HepG2 (cell line): ENCODE data around the gene TAPBP. TPM values are rescaled to one million over a fixed set of nuclear protein-coding genes. Genes with fewer than 3 reads are reported as not detected.

Source experiments
- EZH2 ChIP-seq: conservative IDR thresholded peaks from 2 replicates; pipeline ENCODE4 v1.6.1; 2012; ENCODE audit warnings: mild to moderate bottlenecking, low read depth, low read length, moderate library complexity
- HIVEP1 ChIP-seq: sonication (generic); formaldehyde crosslinking; IDR thresholded peaks from 2 replicates; pipeline ENCODE4 v1.4.0; 2020; ENCODE audit warnings: mild to moderate bottlenecking, missing genetic modification reagents
- MYC ChIP-seq: sonication (generic); formaldehyde crosslinking; IDR thresholded peaks from 2 replicates; pipeline ENCODE4 v1.9.0; 2021; ENCODE audit warnings: missing genetic modification reagents, borderline replicate concordance
- NFE2 ChIP-seq: sonication (generic); formaldehyde crosslinking; IDR thresholded peaks from 2 replicates; pipeline ENCODE4 v1.4.0; 2020; ENCODE audit warnings: missing genetic modification reagents
- RFX1 ChIP-seq: fragments of 450-650 bp; IDR thresholded peaks from 2 replicates; pipeline ENCODE4 v1.6.1; 2017
- SIX1 ChIP-seq: sonication (generic); formaldehyde crosslinking; IDR thresholded peaks from 2 replicates; pipeline ENCODE4 v1.4.0; 2020; ENCODE audit warnings: missing genetic modification reagents, borderline replicate concordance
- THYN1 ChIP-seq: sonication (generic); formaldehyde crosslinking; IDR thresholded peaks from 2 replicates; pipeline ENCODE4 v1.8.1; 2023; ENCODE audit warnings: low read depth, mild to moderate bottlenecking, moderate library complexity, missing genetic modification reagents, borderline replicate concordance
- ZNF10 ChIP-seq: sonication (generic); formaldehyde crosslinking; IDR thresholded peaks from 2 replicates; pipeline ENCODE4 v1.4.0; 2020; ENCODE audit warnings: mild to moderate bottlenecking, low read depth, missing genetic modification reagents, borderline replicate concordance
- ZNF296 ChIP-seq: sonication (generic); formaldehyde crosslinking; conservative IDR thresholded peaks from 2 replicates; pipeline ENCODE4 v1.5.0; 2020; ENCODE audit warnings: mild to moderate bottlenecking, missing genetic modification reagents
- ZNF570 ChIP-seq: sonication (generic); formaldehyde crosslinking; IDR thresholded peaks from 2 replicates; pipeline ENCODE4 v1.4.0; 2020; ENCODE audit warnings: mild to moderate bottlenecking, missing genetic modification reagents, borderline replicate concordance
- polyA plus RNA-seq, 8 experiments: library from polyadenylated mRNA; depleted of rRNA in 3 of 8; stranded (reverse) in 7 of 8; unstranded in 1 of 8; fragments of >200 nt; fragmentation: Illumina TruSeq in 4 of 8; extraction: Trizol in 4 of 8; gene quantifications; 2 replicates each; pipeline versions ENCODE4 v1.2.1 to v1.2.3, GENCODE V29; 2011 to 2016; ENCODE audit warnings: low read depth in 4 of 8, missing spikeins in 1 of 8, mixed read lengths in 1 of 8; ENCODE audit not compliant: insufficient read depth in 1 of 8
- total RNA-seq, 5 experiments: library from RNA; depleted of rRNA; stranded (reverse); fragments of >200 nt; fragmentation: Illumina TruSeq; extraction: Trizol; gene quantifications; 2 replicates each; pipeline ENCODE4 v1.2.3, GENCODE V29; 2016; ENCODE audit warnings: low read depth in 1 of 5
- TF ChIP-seq, protein P1 (sequence below): sonication (generic); formaldehyde crosslinking; IDR thresholded peaks from 2 replicates; pipeline ENCODE4 v1.5.1; 2020; ENCODE audit warnings: mild to moderate bottlenecking, missing genetic modification reagents, moderate library complexity
- TF ChIP-seq, protein P2 (sequence below): sonication (generic); formaldehyde crosslinking; IDR thresholded peaks from 2 replicates; pipeline ENCODE4 v1.5.0; 2020; ENCODE audit warnings: missing genetic modification reagents
- TF ChIP-seq, protein P3 (sequence below): sonication (generic); formaldehyde crosslinking; IDR thresholded peaks from 2 replicates; pipeline ENCODE4 v1.8.1; 2023; ENCODE audit warnings: missing genetic modification reagents, mild to moderate bottlenecking, borderline replicate concordance
- TF ChIP-seq, protein P4 (sequence below): sonication (generic); formaldehyde crosslinking; IDR thresholded peaks from 2 replicates; pipeline ENCODE4 v1.4.0; 2020; ENCODE audit warnings: mild to moderate bottlenecking, low read depth, missing genetic modification reagents
- TF ChIP-seq, protein P5 (sequence below): sonication (generic); formaldehyde crosslinking; IDR thresholded peaks from 2 replicates; pipeline ENCODE4 v1.5.1; 2020; ENCODE audit warnings: mild to moderate bottlenecking, missing genetic modification reagents, borderline replicate concordance
- TF ChIP-seq, protein P6 (sequence below): sonication (generic); formaldehyde crosslinking; IDR thresholded peaks from 2 replicates; pipeline ENCODE4 v1.8.0; 2022; ENCODE audit warnings: missing genetic modification reagents, mild to moderate bottlenecking, moderate library complexity, borderline replicate concordance

TAPBP gene
- total and polyA plus RNA-seq, 2 of the 13 experiments (the other 11 are each of a cell fraction or from before 2014, with no cell fraction given), result 27.4 to 32.3 TPM

DNA sequence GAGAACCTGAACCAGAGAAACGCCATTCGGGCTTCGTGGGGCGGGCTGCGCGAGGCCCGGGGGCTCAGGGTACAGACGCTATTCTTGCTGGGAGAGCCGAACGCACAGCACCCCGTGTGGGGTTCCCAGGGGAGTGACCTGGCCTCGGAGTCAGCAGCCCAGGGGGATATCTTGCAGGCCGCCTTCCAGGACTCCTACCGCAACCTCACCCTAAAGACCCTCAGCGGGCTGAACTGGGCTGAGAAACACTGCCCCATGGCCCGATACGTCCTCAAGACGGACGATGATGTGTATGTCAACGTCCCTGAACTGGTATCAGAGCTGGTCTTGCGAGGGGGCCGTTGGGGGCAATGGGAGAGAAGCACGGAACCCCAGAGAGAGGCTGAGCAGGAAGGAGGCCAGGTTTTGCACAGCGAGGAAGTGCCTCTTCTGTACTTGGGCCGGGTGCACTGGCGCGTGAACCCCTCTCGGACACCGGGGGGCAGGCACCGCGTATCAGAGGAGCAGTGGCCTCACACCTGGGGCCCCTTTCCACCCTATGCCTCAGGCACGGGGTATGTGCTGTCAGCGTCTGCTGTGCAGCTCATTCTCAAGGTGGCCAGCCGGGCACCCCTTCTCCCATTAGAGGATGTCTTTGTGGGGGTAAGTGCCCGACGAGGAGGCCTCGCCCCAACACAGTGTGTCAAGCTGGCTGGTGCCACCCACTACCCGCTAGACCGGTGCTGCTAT is 36.1 kb downstream of the TAPBP start (continued):
- TF ChIP-seq ZNF296 (CRISPR knock-in tag), result 0 out of 2 replicates have a peak, but pooled peaks have one; percentile 27
- TF ChIP-seq, protein P1, sequence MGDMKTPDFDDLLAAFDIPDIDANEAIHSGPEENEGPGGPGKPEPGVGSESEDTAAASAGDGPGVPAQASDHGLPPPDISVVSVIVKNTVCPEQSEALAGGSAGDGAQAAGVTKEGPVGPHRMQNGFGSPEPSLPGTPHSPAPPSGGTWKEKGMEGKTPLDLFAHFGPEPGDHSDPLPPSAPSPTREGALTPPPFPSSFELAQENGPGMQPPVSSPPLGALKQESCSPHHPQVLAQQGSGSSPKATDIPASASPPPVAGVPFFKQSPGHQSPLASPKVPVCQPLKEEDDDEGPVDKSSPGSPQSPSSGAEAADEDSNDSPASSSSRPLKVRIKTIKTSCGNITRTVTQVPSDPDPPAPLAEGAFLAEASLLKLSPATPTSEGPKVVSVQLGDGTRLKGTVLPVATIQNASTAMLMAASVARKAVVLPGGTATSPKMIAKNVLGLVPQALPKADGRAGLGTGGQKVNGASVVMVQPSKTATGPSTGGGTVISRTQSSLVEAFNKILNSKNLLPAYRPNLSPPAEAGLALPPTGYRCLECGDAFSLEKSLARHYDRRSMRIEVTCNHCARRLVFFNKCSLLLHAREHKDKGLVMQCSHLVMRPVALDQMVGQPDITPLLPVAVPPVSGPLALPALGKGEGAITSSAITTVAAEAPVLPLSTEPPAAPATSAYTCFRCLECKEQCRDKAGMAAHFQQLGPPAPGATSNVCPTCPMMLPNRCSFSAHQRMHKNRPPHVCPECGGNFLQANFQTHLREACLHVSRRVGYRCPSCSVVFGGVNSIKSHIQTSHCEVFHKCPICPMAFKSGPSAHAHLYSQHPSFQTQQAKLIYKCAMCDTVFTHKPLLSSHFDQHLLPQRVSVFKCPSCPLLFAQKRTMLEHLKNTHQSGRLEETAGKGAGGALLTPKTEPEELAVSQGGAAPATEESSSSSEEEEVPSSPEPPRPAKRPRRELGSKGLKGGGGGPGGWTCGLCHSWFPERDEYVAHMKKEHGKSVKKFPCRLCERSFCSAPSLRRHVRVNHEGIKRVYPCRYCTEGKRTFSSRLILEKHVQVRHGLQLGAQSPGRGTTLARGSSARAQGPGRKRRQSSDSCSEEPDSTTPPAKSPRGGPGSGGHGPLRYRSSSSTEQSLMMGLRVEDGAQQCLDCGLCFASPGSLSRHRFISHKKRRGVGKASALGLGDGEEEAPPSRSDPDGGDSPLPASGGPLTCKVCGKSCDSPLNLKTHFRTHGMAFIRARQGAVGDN (CRISPR knock-in tag), result peak; percentile 37
- TF ChIP-seq HIVEP1, result peak; percentile 10; the same call in 1 of the 2 replicates
- no peak for TF ChIP-seq EZH2
- TF ChIP-seq MYC, result no peak
- no peak for TF ChIP-seq ZNF10 (CRISPR knock-in tag)
- TF ChIP-seq SIX1 (CRISPR knock-in tag), result no peak
- TF ChIP-seq, protein P2, sequence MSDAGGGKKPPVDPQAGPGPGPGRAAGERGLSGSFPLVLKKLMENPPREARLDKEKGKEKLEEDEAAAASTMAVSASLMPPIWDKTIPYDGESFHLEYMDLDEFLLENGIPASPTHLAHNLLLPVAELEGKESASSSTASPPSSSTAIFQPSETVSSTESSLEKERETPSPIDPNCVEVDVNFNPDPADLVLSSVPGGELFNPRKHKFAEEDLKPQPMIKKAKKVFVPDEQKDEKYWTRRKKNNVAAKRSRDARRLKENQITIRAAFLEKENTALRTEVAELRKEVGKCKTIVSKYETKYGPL (CRISPR knock-in tag), result no peak
- TF ChIP-seq NFE2 (CRISPR knock-in tag), result no peak
- TF ChIP-seq, protein P3, sequence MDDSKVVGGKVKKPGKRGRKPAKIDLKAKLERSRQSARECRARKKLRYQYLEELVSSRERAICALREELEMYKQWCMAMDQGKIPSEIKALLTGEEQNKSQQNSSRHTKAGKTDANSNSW, result no peak
- TF ChIP-seq ZNF570, result no peak
- no peak for TF ChIP-seq RFX1
- TF ChIP-seq, protein P4, sequence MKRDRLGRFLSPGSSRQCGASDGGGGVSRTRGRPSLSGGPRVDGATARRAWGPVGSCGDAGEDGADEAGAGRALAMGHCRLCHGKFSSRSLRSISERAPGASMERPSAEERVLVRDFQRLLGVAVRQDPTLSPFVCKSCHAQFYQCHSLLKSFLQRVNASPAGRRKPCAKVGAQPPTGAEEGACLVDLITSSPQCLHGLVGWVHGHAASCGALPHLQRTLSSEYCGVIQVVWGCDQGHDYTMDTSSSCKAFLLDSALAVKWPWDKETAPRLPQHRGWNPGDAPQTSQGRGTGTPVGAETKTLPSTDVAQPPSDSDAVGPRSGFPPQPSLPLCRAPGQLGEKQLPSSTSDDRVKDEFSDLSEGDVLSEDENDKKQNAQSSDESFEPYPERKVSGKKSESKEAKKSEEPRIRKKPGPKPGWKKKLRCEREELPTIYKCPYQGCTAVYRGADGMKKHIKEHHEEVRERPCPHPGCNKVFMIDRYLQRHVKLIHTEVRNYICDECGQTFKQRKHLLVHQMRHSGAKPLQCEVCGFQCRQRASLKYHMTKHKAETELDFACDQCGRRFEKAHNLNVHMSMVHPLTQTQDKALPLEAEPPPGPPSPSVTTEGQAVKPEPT (CRISPR knock-in tag), result no peak
- no peak for TF ChIP-seq THYN1 (CRISPR knock-in tag)
- TF ChIP-seq, protein P5, sequence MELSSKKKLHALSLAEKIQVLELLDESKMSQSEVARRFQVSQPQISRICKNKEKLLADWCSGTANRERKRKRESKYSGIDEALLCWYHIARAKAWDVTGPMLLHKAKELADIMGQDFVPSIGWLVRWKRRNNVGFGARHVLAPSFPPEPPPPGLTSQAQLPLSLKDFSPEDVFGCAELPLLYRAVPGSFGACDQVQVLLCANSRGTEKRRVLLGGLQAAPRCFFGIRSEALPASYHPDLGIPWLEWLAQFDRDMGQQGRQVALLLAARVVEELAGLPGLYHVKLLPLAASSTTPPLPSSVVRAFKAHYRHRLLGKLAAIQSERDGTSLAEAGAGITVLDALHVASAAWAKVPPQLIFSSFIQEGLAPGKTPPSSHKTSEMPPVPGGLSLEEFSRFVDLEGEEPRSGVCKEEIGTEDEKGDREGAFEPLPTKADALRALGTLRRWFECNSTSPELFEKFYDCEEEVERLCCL, result no peak
- TF ChIP-seq, protein P6, sequence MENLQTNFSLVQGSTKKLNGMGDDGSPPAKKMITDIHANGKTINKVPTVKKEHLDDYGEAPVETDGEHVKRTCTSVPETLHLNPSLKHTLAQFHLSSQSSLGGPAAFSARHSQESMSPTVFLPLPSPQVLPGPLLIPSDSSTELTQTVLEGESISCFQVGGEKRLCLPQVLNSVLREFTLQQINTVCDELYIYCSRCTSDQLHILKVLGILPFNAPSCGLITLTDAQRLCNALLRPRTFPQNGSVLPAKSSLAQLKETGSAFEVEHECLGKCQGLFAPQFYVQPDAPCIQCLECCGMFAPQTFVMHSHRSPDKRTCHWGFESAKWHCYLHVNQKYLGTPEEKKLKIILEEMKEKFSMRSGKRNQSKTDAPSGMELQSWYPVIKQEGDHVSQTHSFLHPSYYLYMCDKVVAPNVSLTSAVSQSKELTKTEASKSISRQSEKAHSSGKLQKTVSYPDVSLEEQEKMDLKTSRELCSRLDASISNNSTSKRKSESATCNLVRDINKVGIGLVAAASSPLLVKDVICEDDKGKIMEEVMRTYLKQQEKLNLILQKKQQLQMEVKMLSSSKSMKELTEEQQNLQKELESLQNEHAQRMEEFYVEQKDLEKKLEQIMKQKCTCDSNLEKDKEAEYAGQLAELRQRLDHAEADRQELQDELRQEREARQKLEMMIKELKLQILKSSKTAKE (CRISPR knock-in tag), result no peak
